Keratinocyte (primary cell): ENCODE results near the gene LCOR. TPM values are rescaled to one million over a fixed set of nuclear protein-coding genes. Genes with fewer than 3 reads are reported as not detected.

ENCODE experiments used
- DNase-seq: peaks from one replicate; pipeline ENCODE4 v3.0.0-alpha.2; 2011; ENCODE audit warnings: low read depth, missing footprints, low spot score
- FAIRE-seq: peaks from 2 replicates; lab custom pipeline; 2011; peaks lifted over from hg19 to GRCh38; lab: Jason Lieb, UNC
- H2AFZ ChIP-seq: 2 replicates; pipeline ENCODE4 v1.6.0; 2012; ENCODE audit warnings: low read length, control low read depth, inconsistent platforms; ENCODE audit not compliant: control insufficient read depth
- H3K27ac ChIP-seq: 2 replicates; pipeline ENCODE4 v1.5.1; 2011; ENCODE audit warnings: low read length; ENCODE audit not compliant: control insufficient read depth, insufficient read depth
- H3K27me3 ChIP-seq: 3 replicates; pipeline ENCODE4 v1.6.0; 2011; ENCODE audit warnings: low read length; ENCODE audit not compliant: control insufficient read depth, insufficient read depth; ENCODE audit errors: extremely low read depth
- H3K36me3 ChIP-seq, 2 experiments: 2 replicates in 1 of 2; 3 replicates in 1 of 2; pipeline ENCODE4 v1.5.1; 2011; ENCODE audit warnings: low read length in 2 of 2, mild to moderate bottlenecking in 1 of 2; ENCODE audit not compliant: control insufficient read depth in 2 of 2, insufficient read depth in 2 of 2; ENCODE audit errors: extremely low read depth in 1 of 2
- H3K4me1 ChIP-seq: 3 replicates; pipeline ENCODE4 v1.5.1; 2011; ENCODE audit warnings: low read length; ENCODE audit not compliant: control insufficient read depth, insufficient read depth; ENCODE audit errors: extremely low read depth
- H3K4me2 ChIP-seq: 3 replicates; pipeline ENCODE4 v1.6.0; 2011; ENCODE audit warnings: low read depth, low read length; ENCODE audit not compliant: control insufficient read depth, insufficient read depth; ENCODE audit errors: extremely low read depth
- H3K4me3 ChIP-seq, 3 experiments: fragments of 200-600 bp in 1 of 3; sonication (generic) in 1 of 3; 2 replicates in 2 of 3; 3 replicates in 1 of 3; pipeline ENCODE4 v1.5.1; 2011 to 2016; ENCODE audit warnings: low read length in 3 of 3, mild to moderate bottlenecking in 3 of 3, control low read depth in 2 of 3, inconsistent platforms in 1 of 3, low read depth in 1 of 3, mixed read lengths in 1 of 3, mixed run types in 1 of 3, moderate library complexity in 1 of 3; ENCODE audit not compliant: control insufficient read depth in 2 of 3, insufficient read depth in 2 of 3; ENCODE audit errors: extremely low read depth in 1 of 3
- H3K79me2 ChIP-seq: 2 replicates; pipeline ENCODE4 v1.6.0; 2012; ENCODE audit warnings: low read length; ENCODE audit not compliant: control insufficient read depth, insufficient read depth
- H3K9ac ChIP-seq: 3 replicates; pipeline ENCODE4 v1.6.0; 2011; ENCODE audit warnings: low read length; ENCODE audit not compliant: control insufficient read depth, insufficient read depth; ENCODE audit errors: extremely low read depth
- H3K9me1 ChIP-seq: 3 replicates; pipeline ENCODE4 v1.6.0; 2011; ENCODE audit warnings: low read length; ENCODE audit not compliant: control insufficient read depth, insufficient read depth; ENCODE audit errors: extremely low read depth
- H3K9me3 ChIP-seq: 2 replicates; pipeline ENCODE4 v1.5.1; 2012; ENCODE audit warnings: low read depth, low read length; ENCODE audit not compliant: control insufficient read depth
- H4K20me1 ChIP-seq: 3 replicates; pipeline ENCODE4 v1.6.0; 2011; ENCODE audit warnings: low read length; ENCODE audit not compliant: control insufficient read depth, insufficient read depth; ENCODE audit errors: extremely low read depth
- EZH2 ChIP-seq: IDR thresholded peaks from one replicate; pipeline ENCODE4 v1.6.1; 2012; ENCODE audit warnings: inconsistent platforms, mild to moderate bottlenecking, low read length, moderate library complexity
- dilution Hi-C: fragments of 300-500 bp; cut with MboI; formaldehyde crosslinking; loops from one replicate; pipeline ENCODE4 v1.7.0; 2020; ENCODE audit warnings: low sequenced_read_pairs; ENCODE audit not compliant: extremely low pct_ligation_motif_present
- polyA plus RNA-seq, 5 experiments: library from polyadenylated mRNA; depleted of rRNA in 3 of 5; stranded (reverse) in 3 of 5; stranded (forward) in 1 of 5; unstranded in 1 of 5; fragments of >200 nt; gene quantifications; 1 replicate in 1 of 5; 2 replicates in 3 of 5; 3 replicates in 1 of 5; pipeline versions ENCODE4 v1.2.1 to v1.2.3, GENCODE V29; 2011 to 2012; ENCODE audit warnings: missing spikeins in 2 of 5, low read depth in 1 of 5, low replicate concordance in 1 of 5
- TF ChIP-seq, protein P1 (sequence below), 3 experiments: IDR thresholded peaks in 1 of 3; conservative IDR thresholded peaks in 1 of 3; optimal IDR thresholded peaks in 1 of 3; 2 replicates in 2 of 3; 3 replicates in 1 of 3; pipeline versions ENCODE3 to v1.5.1; 2011; ENCODE audit warnings: low read length in 3 of 3, mild to moderate bottlenecking in 3 of 3, moderate library complexity in 2 of 3, control low read depth in 1 of 3, inconsistent platforms in 1 of 3; ENCODE audit not compliant: insufficient read depth in 2 of 3; ENCODE audit errors: extremely low read depth in 1 of 3

LCOR gene
- polyA plus RNA-seq, 1 donor (not counting 4 experiments of a cell fraction or from before 2014, with no cell fraction given), result 11.4 TPM

DNA sequence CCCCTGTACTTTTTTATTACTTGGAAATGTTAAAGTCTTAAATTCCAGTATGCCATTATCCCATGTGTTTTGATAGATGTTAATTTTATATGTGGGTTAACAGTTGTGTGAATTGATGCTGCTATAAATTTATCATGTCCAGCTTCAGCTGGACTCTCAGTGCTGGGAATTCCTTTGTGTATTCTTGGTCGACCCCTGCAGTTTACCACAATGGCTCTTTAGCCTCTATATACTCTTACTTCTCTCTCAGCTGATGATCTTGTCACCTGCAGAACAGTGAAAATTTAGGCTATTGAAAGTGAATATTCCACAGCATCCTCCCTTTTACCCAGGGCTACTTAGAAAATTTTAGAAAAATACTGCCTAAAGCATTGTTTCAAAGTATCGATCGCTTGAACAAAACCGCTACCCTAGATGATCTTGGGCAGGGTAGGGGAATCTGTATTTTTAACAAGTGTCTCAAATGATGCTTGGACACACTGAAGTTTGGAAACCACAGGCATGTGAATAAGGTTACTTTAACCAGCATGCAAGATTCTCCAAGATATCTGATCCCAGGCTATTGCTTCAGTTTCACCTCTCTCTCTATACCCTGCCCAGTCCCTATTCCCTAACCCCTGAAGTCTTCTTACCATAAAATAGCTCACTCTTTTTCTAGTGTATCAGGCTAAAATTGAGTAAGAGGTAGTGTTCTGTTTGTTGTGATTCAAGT, 25.4 kb downstream of the LCOR start:
- TF ChIP-seq, protein P1, sequence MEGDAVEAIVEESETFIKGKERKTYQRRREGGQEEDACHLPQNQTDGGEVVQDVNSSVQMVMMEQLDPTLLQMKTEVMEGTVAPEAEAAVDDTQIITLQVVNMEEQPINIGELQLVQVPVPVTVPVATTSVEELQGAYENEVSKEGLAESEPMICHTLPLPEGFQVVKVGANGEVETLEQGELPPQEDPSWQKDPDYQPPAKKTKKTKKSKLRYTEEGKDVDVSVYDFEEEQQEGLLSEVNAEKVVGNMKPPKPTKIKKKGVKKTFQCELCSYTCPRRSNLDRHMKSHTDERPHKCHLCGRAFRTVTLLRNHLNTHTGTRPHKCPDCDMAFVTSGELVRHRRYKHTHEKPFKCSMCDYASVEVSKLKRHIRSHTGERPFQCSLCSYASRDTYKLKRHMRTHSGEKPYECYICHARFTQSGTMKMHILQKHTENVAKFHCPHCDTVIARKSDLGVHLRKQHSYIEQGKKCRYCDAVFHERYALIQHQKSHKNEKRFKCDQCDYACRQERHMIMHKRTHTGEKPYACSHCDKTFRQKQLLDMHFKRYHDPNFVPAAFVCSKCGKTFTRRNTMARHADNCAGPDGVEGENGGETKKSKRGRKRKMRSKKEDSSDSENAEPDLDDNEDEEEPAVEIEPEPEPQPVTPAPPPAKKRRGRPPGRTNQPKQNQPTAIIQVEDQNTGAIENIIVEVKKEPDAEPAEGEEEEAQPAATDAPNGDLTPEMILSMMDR (optimal IDR thresholded peaks at IDR 0.05 in 1 of 3, IDR thresholded peaks at IDR 0.05 in 1 of 3, conservative IDR thresholded peaks at IDR 0.05 in 1 of 3; ENCODE audit: extremely low read depth in 1 of 3, insufficient read depth in 2 of 3, low read length in 3 of 3), result no peak
- no peak for TF ChIP-seq EZH2
- Histone ChIP-seq H3K9me3 (no peaks in the 10 kb centered on the region), H3K79me2 (peaks cover 84% of the 10 kb centered on the region), H3K4me1 (peaks cover 7% of the 10 kb centered on the region), H3K27ac (no peak overlapping the region), H3K4me2 (no peak overlapping the region), H3K27me3 (no peaks in the 10 kb centered on the region), H3K9ac (no peak overlapping the region), H3K9me1 (no peaks in the 10 kb centered on the region), H2AFZ (no peak overlapping the region), H3K4me3 (no peak overlapping the region), H4K20me1 (peaks cover 3% of the 10 kb centered on the region), H3K36me3 (peaks cover 2 to 3% of the 10 kb centered on the region in 2 experiments)
- no peak for DNase-seq
- no peak for FAIRE-seq
- dilution Hi-C loops, result no loop called here

DNA sequence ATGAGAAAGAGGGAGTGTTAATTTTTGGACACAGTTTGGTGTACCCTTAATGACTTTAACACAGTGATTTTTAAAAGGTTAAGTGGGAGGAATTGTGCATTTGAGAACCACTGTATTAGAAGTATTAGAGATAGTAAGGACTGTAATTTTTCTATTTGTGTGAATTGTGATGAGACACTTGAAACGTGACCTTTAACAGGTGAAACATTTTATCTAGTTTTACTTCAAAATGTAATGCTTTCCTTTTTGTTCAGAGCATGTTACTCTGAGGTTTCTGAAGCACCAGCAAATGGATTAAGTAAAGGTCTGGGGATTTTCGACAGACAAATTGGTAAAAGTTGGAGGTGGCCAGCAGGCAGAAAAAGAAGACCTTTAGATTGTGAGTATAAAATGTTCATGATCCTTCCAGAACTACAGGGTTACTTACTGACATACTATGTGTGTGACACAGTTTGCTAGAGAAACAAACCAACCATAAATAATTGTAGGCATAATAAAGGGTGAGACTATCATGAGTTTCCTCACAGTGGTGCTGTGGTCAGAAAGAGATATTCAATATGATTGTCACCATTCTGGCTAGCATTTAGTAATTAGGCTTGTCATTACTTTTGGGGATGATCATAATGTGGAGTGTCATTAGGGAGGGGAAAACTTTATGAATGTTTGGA, 26.1 kb downstream of the LCOR start:
- Histone ChIP-seq H4K20me1 (peaks cover 3% of the 10 kb centered on the region), H2AFZ (no peak overlapping the region), H3K27ac (no peak overlapping the region), H3K27me3 (no peaks in the 10 kb centered on the region), H3K4me1 (peaks cover 7% of the 10 kb centered on the region), H3K4me3 (no peak overlapping the region), H3K36me3 (peaks cover 2 to 3% of the 10 kb centered on the region in 2 experiments), H3K9ac (no peak overlapping the region), H3K9me1 (no peaks in the 10 kb centered on the region), H3K9me3 (no peaks in the 10 kb centered on the region), H3K79me2 (peaks cover 79% of the 10 kb centered on the region), H3K4me2 (no peak overlapping the region)
- TF ChIP-seq EZH2, result no peak
- TF ChIP-seq, protein P1 (optimal IDR thresholded peaks at IDR 0.05 in 1 of 3, IDR thresholded peaks at IDR 0.05 in 1 of 3, conservative IDR thresholded peaks at IDR 0.05 in 1 of 3; ENCODE audit: extremely low read depth in 1 of 3, insufficient read depth in 2 of 3, low read length in 3 of 3), result no peak
- DNase-seq (no peak), FAIRE-seq (no peak)
- dilution Hi-C loops, result no loop called here
